MM.1S (cell line): ENCODE results near the gene STAT1.

ENCODE experiments used
- DNase-seq: peaks from one replicate; pipeline ENCODE4 v3.0.0-alpha.2; 2015
- H2AFZ ChIP-seq: fragments of 300-600 bp; sonication (generic); 2 replicates; pipeline ENCODE4 v1.6.0; 2016; ENCODE audit warnings: antibody characterized with exemption, low read length
- H3F3A ChIP-seq: fragments of 300-600 bp; sonication (generic); 2 replicates; pipeline ENCODE4 v1.6.1; 2016; ENCODE audit warnings: mild to moderate bottlenecking, antibody characterized with exemption, low read length, moderate library complexity, mixed read lengths; ENCODE audit not compliant: insufficient read depth
- H3K27ac ChIP-seq: fragments of 300-600 bp; sonication (generic); 2 replicates; pipeline ENCODE4 v1.5.1; 2016; ENCODE audit warnings: mild to moderate bottlenecking, low read length
- H3K27me3 ChIP-seq: fragments of 300-600 bp; sonication (generic); replicated peaks from 2 replicates; pipeline ENCODE4 v1.6.0; 2016; ENCODE audit warnings: low read length; ENCODE audit not compliant: insufficient read depth
- H3K36me3 ChIP-seq: fragments of 300-600 bp; sonication (generic); replicated peaks from 2 replicates; pipeline ENCODE4 v1.6.1; 2016; ENCODE audit warnings: mild to moderate bottlenecking, low read length, mixed read lengths; ENCODE audit not compliant: insufficient read depth
- H3K4me1 ChIP-seq: fragments of 300-600 bp; sonication (generic); 2 replicates; pipeline ENCODE4 v1.6.1; 2016; ENCODE audit warnings: low read length, mixed read lengths
- H3K4me2 ChIP-seq: fragments of 300-600 bp; sonication (generic); 2 replicates; pipeline ENCODE4 v1.6.0; 2016; ENCODE audit warnings: low read depth, low read length
- H3K4me3 ChIP-seq: fragments of 300-600 bp; sonication (generic); 2 replicates; pipeline ENCODE4 v1.5.1; 2016; ENCODE audit warnings: low read length, mixed read lengths
- H3K79me2 ChIP-seq: fragments of 300-600 bp; sonication (generic); 2 replicates; pipeline ENCODE4 v1.6.1; 2016; ENCODE audit warnings: mixed run types, low read length, mixed read lengths
- H3K9ac ChIP-seq: fragments of 300-600 bp; sonication (generic); 2 replicates; pipeline ENCODE4 v1.6.1; 2016; ENCODE audit warnings: low read length, mixed read lengths
- H3K9me2 ChIP-seq: fragments of 300-600 bp; sonication (generic); replicated peaks from 2 replicates; pipeline ENCODE4 v1.6.1; 2016; ENCODE audit warnings: mild to moderate bottlenecking, low read length, mixed read lengths; ENCODE audit not compliant: insufficient read depth
- H3K9me3 ChIP-seq: fragments of 300-600 bp; sonication (generic); replicated peaks from 2 replicates; pipeline ENCODE4 v1.6.1; 2016; ENCODE audit warnings: mild to moderate bottlenecking, low read length, mixed read lengths; ENCODE audit not compliant: insufficient read depth
- H4K20me1 ChIP-seq: fragments of 300-600 bp; sonication (generic); 2 replicates; pipeline ENCODE4 v1.6.1; 2016; ENCODE audit warnings: mild to moderate bottlenecking, low read length, moderate library complexity, mixed read lengths; ENCODE audit not compliant: insufficient read depth
- CTCF ChIP-seq: fragments of 300-600 bp; sonication (generic); IDR thresholded peaks from 2 replicates; pipeline ENCODE4 v1.5.1; 2016; ENCODE audit warnings: antibody characterized with exemption, low read length, mixed read lengths
- EZH2 ChIP-seq: fragments of 300-600 bp; sonication (generic); optimal IDR thresholded peaks from 2 replicates; pipeline ENCODE3; 2017; ENCODE audit warnings: low read depth, mild to moderate bottlenecking, antibody characterized with exemption, low read length, mixed read lengths
- EZH2phosphoT487 ChIP-seq: fragments of 300-600 bp; sonication (generic); IDR thresholded peaks from 2 replicates; pipeline ENCODE4 v1.6.1; 2018; ENCODE audit warnings: antibody characterized with exemption, low read length

STAT1 gene

GRCh38 chr2:191018048-191018447, 4.1 kb upstream of the STAT1 start:
- Histone ChIP-seq H3K9ac (no peak overlapping the region), H2AFZ (no peak overlapping the region), H4K20me1 (no peaks in the 10 kb centered on the region), H3K4me1 (peaks cover 23% of the 10 kb centered on the region), H3K36me3 (no peaks in the 10 kb centered on the region), H3K9me2 (no peaks in the 10 kb centered on the region), H3K27ac (no peak overlapping the region), H3K4me3 (no peak overlapping the region), H3K9me3 (no peaks in the 10 kb centered on the region), H3F3A (peaks cover 6% of the 10 kb centered on the region), H3K4me2 (no peak overlapping the region), H3K27me3 (no peaks in the 10 kb centered on the region), H3K79me2 (peaks cover 12% of the 10 kb centered on the region)
- TF ChIP-seq EZH2phosphoT487, result no peak
- no peak for TF ChIP-seq EZH2
- no peak for TF ChIP-seq CTCF
- DNase-seq, result no peak

GRCh38 chr2:191015831-191016230, 1.9 kb upstream of the STAT1 start:
- no peak overlapping the region for H3K4me2 ChIP-seq
- H3K27ac ChIP-seq, result no peak overlapping the region
- peaks cover 6% of the 10 kb centered on the region for H3F3A ChIP-seq
- no peak overlapping the region for H3K4me3 ChIP-seq
- H3K9me3 ChIP-seq, result no peaks in the 10 kb centered on the region
- peaks cover 21% of the 10 kb centered on the region for H3K4me1 ChIP-seq
- H3K9ac ChIP-seq, result no peak overlapping the region
- H3K9me2 ChIP-seq, result no peaks in the 10 kb centered on the region
- TF ChIP-seq CTCF (no peak), EZH2phosphoT487 (no peak), EZH2 (no peak)
- no peaks in the 10 kb centered on the region for H3K36me3 ChIP-seq
- no peak overlapping the region for H2AFZ ChIP-seq
- peaks cover 28% of the 10 kb centered on the region for H3K79me2 ChIP-seq
- no peaks in the 10 kb centered on the region for H3K27me3 ChIP-seq
- no peaks in the 10 kb centered on the region for H4K20me1 ChIP-seq
- no peak for DNase-seq

- no peak overlapping the region for H2AFZ ChIP-seq
- H3K9me2 ChIP-seq, result no peaks in the 10 kb centered on the region
- no peak overlapping the region for H3K4me3 ChIP-seq
- H4K20me1 ChIP-seq, result no peaks in the 10 kb centered on the region
- H3K36me3 ChIP-seq, result no peaks in the 10 kb centered on the region
- H3F3A ChIP-seq, result peaks cover 6% of the 10 kb centered on the region; the same call in 1 of the 2 replicates
- peaks cover 26% of the 10 kb centered on the region for H3K79me2 ChIP-seq
- H3K27ac ChIP-seq, result no peak overlapping the region
- peaks cover 21% of the 10 kb centered on the region for H3K4me1 ChIP-seq
- peak overlapping the region; percentile 72; the same call in 1 of the 2 replicates for H3K4me2 ChIP-seq
- no peaks in the 10 kb centered on the region for H3K9me3 ChIP-seq
- peak; percentile 15 for DNase-seq
- H3K27me3 ChIP-seq, result no peaks in the 10 kb centered on the region
- H3K9ac ChIP-seq, result no peak overlapping the region
- TF ChIP-seq CTCF (no peak), EZH2 (no peak), EZH2phosphoT487 (no peak)
Measured at GRCh38 chr2:191015239-191015638, 1.3 kb upstream of the STAT1 start.
